K562 (cell line): ENCODE data around the gene GALNT9.

Source experiments
- CEBPG ChIP-seq, 3 experiments: fragments of 200-800 bp in 1 of 3; sonication (Bioruptor generic) in 1 of 3; sonication (generic) in 1 of 3; formaldehyde crosslinking in 1 of 3; IDR thresholded peaks in 2 of 3; conservative IDR thresholded peaks in 1 of 3; 2 replicates each; pipeline versions ENCODE4 v1.6.1 to v1.8.0; 2016 to 2022; ENCODE audit warnings: missing compliant biosample characterization in 2 of 3, missing genetic modification characterization in 2 of 3, mild to moderate bottlenecking in 1 of 3, missing genetic modification reagents in 1 of 3
- KDM4B ChIP-seq, 2 experiments: fragments of 450-650 bp in 1 of 2; sonication (generic) in 1 of 2; IDR thresholded peaks; 2 replicates each; pipeline ENCODE4 v1.6.1; 2016 to 2017; ENCODE audit warnings: borderline replicate concordance in 2 of 2, antibody characterized with exemption in 1 of 2, low read depth in 1 of 2, mild to moderate bottlenecking in 1 of 2
- KLF10 ChIP-seq: fragments of 250-450 bp; sonication (Bioruptor Pico); IDR thresholded peaks from 2 replicates; pipeline ENCODE4 v1.6.1; 2021; ENCODE audit warnings: matching md5 sums
- MTF1 ChIP-seq: fragments of 250-450 bp; sonication (Bioruptor Pico); IDR thresholded peaks from 2 replicates; pipeline ENCODE4 v1.9.0; 2021; ENCODE audit warnings: moderate library complexity, mild to moderate bottlenecking, inconsistent platforms, borderline replicate concordance
- MYC ChIP-seq, 2 experiments: fragments of 250-450 bp in 1 of 2; sonication (Bioruptor Pico) in 1 of 2; IDR thresholded peaks; 2 replicates each; pipeline versions ENCODE4 v1.5.1 to v1.6.1; 2012 to 2021; ENCODE audit warnings: low read depth in 2 of 2, borderline replicate concordance in 1 of 2, improper control_type of control experiment in 1 of 2, low read length in 1 of 2, mild to moderate bottlenecking in 1 of 2, moderate library complexity in 1 of 2
- SIN3A ChIP-seq, 2 experiments: fragments of 150-350 bp in 1 of 2; IDR thresholded peaks; 2 replicates each; pipeline ENCODE4 v1.6.1; 2011 to 2016; ENCODE audit warnings: borderline replicate concordance in 2 of 2, low read depth in 2 of 2, low read length in 2 of 2, mild to moderate bottlenecking in 2 of 2, moderate library complexity in 2 of 2; ENCODE audit not compliant: control insufficient read depth in 1 of 2
- TAF1 ChIP-seq: IDR thresholded peaks from 2 replicates; pipeline ENCODE4 v1.6.1; 2011; ENCODE audit warnings: mild to moderate bottlenecking, low read length, moderate library complexity; ENCODE audit not compliant: insufficient read depth, control insufficient read depth, severe bottlenecking; ENCODE audit errors: extremely low read depth
- ZFP1 ChIP-seq: fragments of 450-650 bp; formaldehyde crosslinking; IDR thresholded peaks from 2 replicates; pipeline ENCODE4 v1.4.0; 2020; ENCODE audit warnings: mild to moderate bottlenecking, mixed read lengths
- TF ChIP-seq, protein P1 (sequence below): sonication (generic); formaldehyde crosslinking; IDR thresholded peaks from 2 replicates; pipeline ENCODE4 v1.8.0; 2022; ENCODE audit warnings: mild to moderate bottlenecking, low read depth, missing genetic modification reagents
- TF ChIP-seq, protein P2 (sequence below), 2 experiments: fragments of 450-650 bp in 1 of 2; sonication (generic) in 1 of 2; formaldehyde crosslinking in 1 of 2; IDR thresholded peaks; 2 replicates each; pipeline versions ENCODE4 v1.7.1 to v1.9.0; 2016 to 2022; ENCODE audit warnings: inconsistent platforms in 1 of 2, mild to moderate bottlenecking in 1 of 2, missing genetic modification reagents in 1 of 2
- TF ChIP-seq, protein P3 (sequence below): sonication (generic); formaldehyde crosslinking; IDR thresholded peaks from 2 replicates; pipeline ENCODE4 v1.5.0; 2020; ENCODE audit warnings: missing genetic modification reagents
- TF ChIP-seq, protein P4 (sequence below), 3 experiments: IDR thresholded peaks in 2 of 3; conservative IDR thresholded peaks in 1 of 3; 2 replicates each; pipeline ENCODE4 v1.5.1; 2011 to 2012; ENCODE audit warnings: low read length in 3 of 3, mild to moderate bottlenecking in 3 of 3, control low read depth in 2 of 3, improper control_type of control experiment in 1 of 3, inconsistent platforms in 1 of 3, low read depth in 1 of 3, mixed read lengths in 1 of 3, moderate library complexity in 1 of 3; ENCODE audit not compliant: insufficient read depth in 2 of 3

DNA sequence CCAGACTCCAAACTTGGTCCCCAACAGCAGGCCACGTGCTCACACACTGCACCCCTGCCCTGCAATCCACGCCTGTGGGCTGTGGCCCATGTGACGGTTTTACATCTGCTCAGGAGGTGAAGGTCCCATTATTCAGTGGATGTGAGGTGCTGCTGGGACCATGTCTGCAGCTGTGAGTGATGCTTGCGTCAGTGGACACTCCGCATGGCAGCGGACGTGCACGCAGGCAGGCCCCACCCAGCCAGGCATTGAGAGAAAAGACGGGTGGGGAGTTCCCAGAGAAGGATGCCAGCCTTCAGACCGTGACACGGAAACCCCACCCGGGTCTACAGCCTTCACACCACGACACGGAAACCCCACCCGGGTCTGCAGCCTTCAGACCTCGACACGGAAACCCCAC is 117.6 kb downstream of the GALNT9 start:
- TF ChIP-seq MTF1 (CRISPR knock-in tag) (no peak), ZFP1 (no peak), KLF10 (CRISPR knock-in tag) (no peak), CEBPG (CRISPR knock-in tag; IDR thresholded peaks at IDR 0.05) (no peak), CEBPG (tag; conservative IDR thresholded peaks at IDR 0.05 in 1 of 2, IDR thresholded peaks at IDR 0.05 in 1 of 2) (no peak), TAF1 (no peak), KDM4B (IDR thresholded peaks at IDR 0.05; ENCODE audit: borderline replicate concordance in 2 of 2, low read depth in 1 of 2) (no peak), MYC (IDR thresholded peaks at IDR 0.05; ENCODE audit: low read depth, low read length) (no peak), MYC (CRISPR knock-in tag; IDR thresholded peaks at IDR 0.05; ENCODE audit: borderline replicate concordance, low read depth) (no peak), SIN3A (IDR thresholded peaks at IDR 0.05; ENCODE audit: borderline replicate concordance in 2 of 2, control insufficient read depth in 1 of 2, low read depth in 2 of 2, low read length in 2 of 2) (no peak)
- TF ChIP-seq, protein P1, sequence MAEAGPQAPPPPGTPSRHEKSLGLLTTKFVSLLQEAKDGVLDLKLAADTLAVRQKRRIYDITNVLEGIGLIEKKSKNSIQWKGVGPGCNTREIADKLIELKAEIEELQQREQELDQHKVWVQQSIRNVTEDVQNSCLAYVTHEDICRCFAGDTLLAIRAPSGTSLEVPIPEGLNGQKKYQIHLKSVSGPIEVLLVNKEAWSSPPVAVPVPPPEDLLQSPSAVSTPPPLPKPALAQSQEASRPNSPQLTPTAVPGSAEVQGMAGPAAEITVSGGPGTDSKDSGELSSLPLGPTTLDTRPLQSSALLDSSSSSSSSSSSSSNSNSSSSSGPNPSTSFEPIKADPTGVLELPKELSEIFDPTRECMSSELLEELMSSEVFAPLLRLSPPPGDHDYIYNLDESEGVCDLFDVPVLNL (CRISPR knock-in tag), result no peak
- TF ChIP-seq, protein P2, sequence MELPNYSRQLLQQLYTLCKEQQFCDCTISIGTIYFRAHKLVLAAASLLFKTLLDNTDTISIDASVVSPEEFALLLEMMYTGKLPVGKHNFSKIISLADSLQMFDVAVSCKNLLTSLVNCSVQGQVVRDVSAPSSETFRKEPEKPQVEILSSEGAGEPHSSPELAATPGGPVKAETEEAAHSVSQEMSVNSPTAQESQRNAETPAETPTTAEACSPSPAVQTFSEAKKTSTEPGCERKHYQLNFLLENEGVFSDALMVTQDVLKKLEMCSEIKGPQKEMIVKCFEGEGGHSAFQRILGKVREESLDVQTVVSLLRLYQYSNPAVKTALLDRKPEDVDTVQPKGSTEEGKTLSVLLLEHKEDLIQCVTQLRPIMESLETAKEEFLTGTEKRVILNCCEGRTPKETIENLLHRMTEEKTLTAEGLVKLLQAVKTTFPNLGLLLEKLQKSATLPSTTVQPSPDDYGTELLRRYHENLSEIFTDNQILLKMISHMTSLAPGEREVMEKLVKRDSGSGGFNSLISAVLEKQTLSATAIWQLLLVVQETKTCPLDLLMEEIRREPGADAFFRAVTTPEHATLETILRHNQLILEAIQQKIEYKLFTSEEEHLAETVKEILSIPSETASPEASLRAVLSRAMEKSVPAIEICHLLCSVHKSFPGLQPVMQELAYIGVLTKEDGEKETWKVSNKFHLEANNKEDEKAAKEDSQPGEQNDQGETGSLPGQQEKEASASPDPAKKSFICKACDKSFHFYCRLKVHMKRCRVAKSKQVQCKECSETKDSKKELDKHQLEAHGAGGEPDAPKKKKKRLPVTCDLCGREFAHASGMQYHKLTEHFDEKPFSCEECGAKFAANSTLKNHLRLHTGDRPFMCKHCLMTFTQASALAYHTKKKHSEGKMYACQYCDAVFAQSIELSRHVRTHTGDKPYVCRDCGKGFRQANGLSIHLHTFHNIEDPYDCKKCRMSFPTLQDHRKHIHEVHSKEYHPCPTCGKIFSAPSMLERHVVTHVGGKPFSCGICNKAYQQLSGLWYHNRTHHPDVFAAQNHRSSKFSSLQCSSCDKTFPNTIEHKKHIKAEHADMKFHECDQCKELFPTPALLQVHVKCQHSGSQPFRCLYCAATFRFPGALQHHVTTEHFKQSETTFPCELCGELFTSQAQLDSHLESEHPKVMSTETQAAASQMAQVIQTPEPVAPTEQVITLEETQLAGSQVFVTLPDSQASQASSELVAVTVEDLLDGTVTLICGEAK (IDR thresholded peaks at IDR 0.05), result no peak
- TF ChIP-seq, protein P2 (CRISPR knock-in tag; IDR thresholded peaks at IDR 0.05), result no peak
- TF ChIP-seq, protein P3, sequence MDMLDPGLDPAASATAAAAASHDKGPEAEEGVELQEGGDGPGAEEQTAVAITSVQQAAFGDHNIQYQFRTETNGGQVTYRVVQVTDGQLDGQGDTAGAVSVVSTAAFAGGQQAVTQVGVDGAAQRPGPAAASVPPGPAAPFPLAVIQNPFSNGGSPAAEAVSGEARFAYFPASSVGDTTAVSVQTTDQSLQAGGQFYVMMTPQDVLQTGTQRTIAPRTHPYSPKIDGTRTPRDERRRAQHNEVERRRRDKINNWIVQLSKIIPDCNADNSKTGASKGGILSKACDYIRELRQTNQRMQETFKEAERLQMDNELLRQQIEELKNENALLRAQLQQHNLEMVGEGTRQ (CRISPR knock-in tag), result no peak
- TF ChIP-seq, protein P4, sequence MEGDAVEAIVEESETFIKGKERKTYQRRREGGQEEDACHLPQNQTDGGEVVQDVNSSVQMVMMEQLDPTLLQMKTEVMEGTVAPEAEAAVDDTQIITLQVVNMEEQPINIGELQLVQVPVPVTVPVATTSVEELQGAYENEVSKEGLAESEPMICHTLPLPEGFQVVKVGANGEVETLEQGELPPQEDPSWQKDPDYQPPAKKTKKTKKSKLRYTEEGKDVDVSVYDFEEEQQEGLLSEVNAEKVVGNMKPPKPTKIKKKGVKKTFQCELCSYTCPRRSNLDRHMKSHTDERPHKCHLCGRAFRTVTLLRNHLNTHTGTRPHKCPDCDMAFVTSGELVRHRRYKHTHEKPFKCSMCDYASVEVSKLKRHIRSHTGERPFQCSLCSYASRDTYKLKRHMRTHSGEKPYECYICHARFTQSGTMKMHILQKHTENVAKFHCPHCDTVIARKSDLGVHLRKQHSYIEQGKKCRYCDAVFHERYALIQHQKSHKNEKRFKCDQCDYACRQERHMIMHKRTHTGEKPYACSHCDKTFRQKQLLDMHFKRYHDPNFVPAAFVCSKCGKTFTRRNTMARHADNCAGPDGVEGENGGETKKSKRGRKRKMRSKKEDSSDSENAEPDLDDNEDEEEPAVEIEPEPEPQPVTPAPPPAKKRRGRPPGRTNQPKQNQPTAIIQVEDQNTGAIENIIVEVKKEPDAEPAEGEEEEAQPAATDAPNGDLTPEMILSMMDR (IDR thresholded peaks at IDR 0.05 in 2 of 3, conservative IDR thresholded peaks at IDR 0.05 in 1 of 3; ENCODE audit: insufficient read depth in 2 of 3, low read depth in 1 of 3, low read length in 3 of 3), result no peak
